ENCODE results near the gene ERICH6B. TPM values are rescaled to one million over a fixed set of nuclear protein-coding genes. Genes with fewer than 3 reads are reported as not detected.

The ERICH6B gene
- total RNA-seq, 1 experiment from 2014 or later, result not detected

DNA sequence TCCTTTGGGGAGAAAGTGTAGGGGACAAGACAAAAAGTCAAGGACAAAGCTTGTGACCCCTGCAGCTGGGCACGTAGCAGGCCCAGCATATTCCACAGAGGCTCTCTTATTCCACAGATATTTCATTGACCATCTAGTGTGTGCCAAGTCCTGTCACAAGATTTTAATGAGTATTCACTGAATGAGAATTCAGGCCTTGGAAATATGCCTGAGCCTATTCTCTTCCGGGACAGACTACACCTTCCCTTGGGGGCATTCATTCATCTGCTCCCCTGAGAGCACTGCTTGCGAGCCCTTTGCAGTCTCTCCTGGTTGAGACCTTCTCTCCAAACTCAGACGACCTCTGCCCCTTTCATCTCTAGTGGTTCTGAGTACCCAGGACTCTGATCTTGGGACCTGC lies 25.5 kb downstream of the ERICH6B start:
- intact Hi-C loops (cut with micrococcal nuclease; ENCODE audit: unreplicated experiment), result no loop called here
- Histone ChIP-seq H3K27ac (no peak overlapping the region), H3K36me3 (ENCODE audit: low read depth) (no peaks in the 10 kb centered on the region), H3K4me3 (no peak overlapping the region), H3K4me1 (replicated peaks; ENCODE audit: insufficient read depth) (no peaks in the 10 kb centered on the region), H3K4me2 (no peak overlapping the region), H3F3A (ENCODE audit: insufficient read depth, low read depth) (no peaks in the 10 kb centered on the region), H3K27me3 (ENCODE audit: insufficient read depth, low read depth) (peaks cover 62% of the 10 kb centered on the region), H3K79me2 (ENCODE audit: low read depth) (no peaks in the 10 kb centered on the region), H4K20me1 (ENCODE audit: insufficient read depth) (no peaks in the 10 kb centered on the region), H2AFZ (no peak overlapping the region), H3K9me2 (ENCODE audit: insufficient read depth) (no peaks in the 10 kb centered on the region), H3K9me3 (ENCODE audit: insufficient read depth, low read depth) (no peaks in the 10 kb centered on the region)
- peak in 1 of 2 experiments; percentile 29 for DNase-seq
- TF ChIP-seq EZH2 (IDR thresholded peaks at IDR 0.05; ENCODE audit: low read depth), result no peak
- TF ChIP-seq, protein P1, sequence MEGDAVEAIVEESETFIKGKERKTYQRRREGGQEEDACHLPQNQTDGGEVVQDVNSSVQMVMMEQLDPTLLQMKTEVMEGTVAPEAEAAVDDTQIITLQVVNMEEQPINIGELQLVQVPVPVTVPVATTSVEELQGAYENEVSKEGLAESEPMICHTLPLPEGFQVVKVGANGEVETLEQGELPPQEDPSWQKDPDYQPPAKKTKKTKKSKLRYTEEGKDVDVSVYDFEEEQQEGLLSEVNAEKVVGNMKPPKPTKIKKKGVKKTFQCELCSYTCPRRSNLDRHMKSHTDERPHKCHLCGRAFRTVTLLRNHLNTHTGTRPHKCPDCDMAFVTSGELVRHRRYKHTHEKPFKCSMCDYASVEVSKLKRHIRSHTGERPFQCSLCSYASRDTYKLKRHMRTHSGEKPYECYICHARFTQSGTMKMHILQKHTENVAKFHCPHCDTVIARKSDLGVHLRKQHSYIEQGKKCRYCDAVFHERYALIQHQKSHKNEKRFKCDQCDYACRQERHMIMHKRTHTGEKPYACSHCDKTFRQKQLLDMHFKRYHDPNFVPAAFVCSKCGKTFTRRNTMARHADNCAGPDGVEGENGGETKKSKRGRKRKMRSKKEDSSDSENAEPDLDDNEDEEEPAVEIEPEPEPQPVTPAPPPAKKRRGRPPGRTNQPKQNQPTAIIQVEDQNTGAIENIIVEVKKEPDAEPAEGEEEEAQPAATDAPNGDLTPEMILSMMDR (conservative IDR thresholded peaks at IDR 0.05), result no peak
- ChIA-PET CTCF (no interaction called here), POLR2A (ENCODE audit: unreplicated experiment) (no interaction called here)
- BruUV-seq (replicated peaks), result no TSS peak

DNA sequence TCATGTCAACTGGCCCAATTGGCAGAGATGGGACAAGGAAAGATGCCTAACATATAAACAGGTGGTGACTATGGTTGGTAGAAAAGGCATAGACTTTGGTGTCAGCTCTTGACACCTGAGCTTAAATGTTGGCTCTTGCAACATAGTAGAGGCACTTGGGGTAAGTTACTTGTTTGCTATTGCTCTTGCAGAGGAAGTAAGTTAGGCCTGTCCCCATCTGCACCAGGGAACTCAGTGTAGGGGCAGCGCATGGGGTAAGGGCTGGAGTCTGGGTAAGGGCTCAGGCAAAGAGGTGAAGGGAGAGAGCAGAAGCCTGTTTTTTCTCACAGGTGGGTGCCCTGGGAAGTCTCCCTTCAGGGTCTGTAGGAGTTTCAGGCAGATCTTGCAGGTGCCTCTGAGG lies 27.6 kb downstream of the ERICH6B start:
- H3K9me3 ChIP-seq (ENCODE audit: insufficient read depth, low read depth), result no peaks in the 10 kb centered on the region
- TF ChIP-seq EZH2 (IDR thresholded peaks at IDR 0.05; ENCODE audit: low read depth), result no peak
- TF ChIP-seq, protein P1 (conservative IDR thresholded peaks at IDR 0.05), result no peak
- no peak overlapping the region for H3K4me2 ChIP-seq
- DNase-seq, result no peak
- no peak overlapping the region for H2AFZ ChIP-seq
- H4K20me1 ChIP-seq (ENCODE audit: insufficient read depth), result no peaks in the 10 kb centered on the region
- no peaks in the 10 kb centered on the region for H3K9me2 ChIP-seq (ENCODE audit: insufficient read depth)
- H3K27ac ChIP-seq, result no peak overlapping the region
- H3K4me1 ChIP-seq (replicated peaks; ENCODE audit: insufficient read depth), result no peaks in the 10 kb centered on the region
- H3K4me3 ChIP-seq, result no peak overlapping the region
- H3K36me3 ChIP-seq (ENCODE audit: low read depth), result no peaks in the 10 kb centered on the region
- peaks cover 71% of the 10 kb centered on the region for H3K27me3 ChIP-seq (ENCODE audit: insufficient read depth, low read depth)
- POLR2A ChIA-PET (ENCODE audit: unreplicated experiment), result interaction anchor here (0.6 kb wide), 1 partner anchor 605 kb away, joined by 3 read pairs; no protein-coding TSS in a partner anchor
- CTCF ChIA-PET, result no interaction called here
- intact Hi-C loops (cut with micrococcal nuclease; ENCODE audit: unreplicated experiment), result no loop called here
- no TSS peak for BruUV-seq (replicated peaks)
- no peaks in the 10 kb centered on the region for H3F3A ChIP-seq (ENCODE audit: insufficient read depth, low read depth)
- H3K79me2 ChIP-seq (ENCODE audit: low read depth), result no peaks in the 10 kb centered on the region

DNA sequence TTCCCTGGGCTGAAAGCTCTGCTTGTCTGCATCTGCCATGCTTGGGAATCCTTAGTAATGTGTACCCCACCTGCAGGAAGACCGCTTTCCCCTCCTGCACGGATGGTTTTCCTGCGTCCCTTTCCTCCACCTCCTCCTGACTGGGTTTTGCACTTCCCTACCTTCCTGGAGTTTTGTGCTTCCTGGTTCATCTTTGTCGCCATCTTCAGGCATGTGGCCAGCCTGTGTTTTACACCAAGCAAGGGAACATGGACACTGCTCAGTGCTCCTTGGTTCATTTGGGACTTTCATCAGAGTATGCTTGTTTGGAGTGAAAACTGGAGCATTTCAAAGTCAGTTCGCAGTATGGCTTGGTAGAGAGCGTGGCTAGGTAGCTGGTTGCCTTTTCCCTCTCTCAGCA lies 30.7 kb downstream of the ERICH6B start:
- TF ChIP-seq, protein P1 (conservative IDR thresholded peaks at IDR 0.05), result no peak
- TF ChIP-seq EZH2 (IDR thresholded peaks at IDR 0.05; ENCODE audit: low read depth), result no peak
- no TSS peak for BruUV-seq (replicated peaks)
- Histone ChIP-seq H3K9me3 (ENCODE audit: insufficient read depth, low read depth) (no peaks in the 10 kb centered on the region), H3K9me2 (ENCODE audit: insufficient read depth) (no peaks in the 10 kb centered on the region), H3K4me2 (no peak overlapping the region), H3K4me1 (replicated peaks; ENCODE audit: insufficient read depth) (no peaks in the 10 kb centered on the region), H3K79me2 (ENCODE audit: low read depth) (no peaks in the 10 kb centered on the region), H4K20me1 (ENCODE audit: insufficient read depth) (no peaks in the 10 kb centered on the region), H3K36me3 (ENCODE audit: low read depth) (no peaks in the 10 kb centered on the region), H2AFZ (no peak overlapping the region), H3F3A (ENCODE audit: insufficient read depth, low read depth) (no peaks in the 10 kb centered on the region), H3K4me3 (no peak overlapping the region), H3K27ac (no peak overlapping the region), H3K27me3 (ENCODE audit: insufficient read depth, low read depth) (peaks cover 65% of the 10 kb centered on the region)
- ChIA-PET CTCF (no interaction called here), POLR2A (ENCODE audit: unreplicated experiment) (no interaction called here)
- intact Hi-C loops (cut with micrococcal nuclease; ENCODE audit: unreplicated experiment), result no loop called here
- DNase-seq, result no peak

All from PC-9 (cell line).